A673 (cell line): Measurements from ENCODE around the gene ANKRD29. TPM values are rescaled to one million over a fixed set of nuclear protein-coding genes. Genes with fewer than 3 reads are reported as not detected.

Experiments used
- BruUV-seq: library from RNA; stranded (reverse); fragments of 400-500 nt; replicated peaks from 2 replicates; lab custom pipeline; 2021; lab: Mats Ljungman, UMichigan
- CTCF ChIA-PET: fragments of 300-600 bp; sonication (Branson Sonifier 250); formaldehyde crosslinking; loops from one replicate; lab custom pipeline; 2022; ENCODE audit warnings: antibody characterized with exemption; lab: Charles Lee
- POLR2A ChIA-PET: fragments of 300-600 bp; sonication (Branson Sonifier 250); formaldehyde crosslinking; loops from one replicate; lab custom pipeline; 2022; ENCODE audit warnings: antibody characterized with exemption; ENCODE audit not compliant: low non-redundant PET; lab: Charles Lee
- DNase-seq: peaks from one replicate; pipeline ENCODE4 v3.0.0-alpha.2; 2015; ENCODE audit warnings: low spot score
- H3K27ac ChIP-seq: fragments of 200-600 bp; sonication (generic); 2 replicates; pipeline ENCODE4 v1.5.1; 2016; ENCODE audit warnings: mixed run types, low read depth, mild to moderate bottlenecking, mixed read lengths, antibody characterized with exemption, low read length; ENCODE audit not compliant: poor library complexity, severe bottlenecking
- H3K27me3 ChIP-seq: fragments of 200-600 bp; sonication (generic); replicated peaks from 2 replicates; pipeline ENCODE4 v1.6.1; 2017; ENCODE audit warnings: mixed run types, low read depth, mild to moderate bottlenecking, mixed read lengths, antibody characterized with exemption, low read length; ENCODE audit not compliant: insufficient read depth, poor library complexity
- H3K36me3 ChIP-seq: fragments of 200-600 bp; sonication (generic); 2 replicates; pipeline ENCODE4 v1.6.1; 2016; ENCODE audit warnings: mixed run types, mild to moderate bottlenecking, mixed read lengths, antibody characterized with exemption, low read length; ENCODE audit not compliant: insufficient read depth, poor library complexity, severe bottlenecking
- H3K4me1 ChIP-seq: fragments of 200-600 bp; sonication (generic); 2 replicates; pipeline ENCODE4 v1.6.1; 2017; ENCODE audit warnings: mixed run types, mild to moderate bottlenecking, mixed read lengths, antibody characterized with exemption, low read length; ENCODE audit not compliant: insufficient read depth, poor library complexity, severe bottlenecking
- H3K4me3 ChIP-seq: fragments of 200-600 bp; sonication (generic); 2 replicates; pipeline ENCODE4 v1.5.1; 2016; ENCODE audit warnings: low read depth, mixed run types, mild to moderate bottlenecking, mixed read lengths, low read length; ENCODE audit not compliant: poor library complexity, severe bottlenecking
- H3K9me3 ChIP-seq: fragments of 200-600 bp; sonication (generic); 2 replicates; pipeline ENCODE4 v1.6.1; 2016; ENCODE audit warnings: mixed run types, low read depth, mild to moderate bottlenecking, mixed read lengths, antibody characterized with exemption, low read length; ENCODE audit not compliant: poor library complexity, severe bottlenecking
- CTCF ChIP-seq: fragments of 300-800, 200-600 bp; sonication (generic); conservative IDR thresholded peaks from 2 replicates; pipeline ENCODE4 v1.5.1; 2017; ENCODE audit warnings: low read depth, mild to moderate bottlenecking, antibody characterized with exemption, low read length, moderate library complexity, mixed read lengths
- EZH2 ChIP-seq: fragments of 200-600 bp; sonication (generic); IDR thresholded peaks from 2 replicates; pipeline ENCODE4 v1.6.1; 2017; ENCODE audit warnings: borderline replicate concordance, low read depth, mild to moderate bottlenecking, mixed read lengths, antibody characterized with exemption, low read length; ENCODE audit not compliant: poor library complexity, severe bottlenecking
- intact Hi-C: fragments of 100-400 bp; cut with micrococcal nuclease; formaldehyde crosslinking; loops from one replicate; pipeline ENCODE4 v1.10.0; 2022; ENCODE audit not compliant: unreplicated experiment
- total RNA-seq: library from RNA; stranded (reverse); gene quantifications from 2 replicates; pipeline ENCODE4 v1.2.3, GENCODE V29; 2021

The ANKRD29 gene
- total RNA-seq, 1 experiment from 2014 or later: 2.6 TPM

GRCh38 chr18:23587220-23587642, 75.5 kb downstream of the ANKRD29 start:
- POLR2A ChIA-PET: no interaction called here
- Histone ChIP-seq H3K9me3 (no peaks in the 10 kb centered on the region), H3K27ac (peak overlapping the region; percentile 99), H3K4me3 (peak overlapping the region; percentile 95), H3K4me1 (peaks cover 20% of the 10 kb centered on the region), H3K27me3 (no peaks in the 10 kb centered on the region), H3K36me3 (no peaks in the 10 kb centered on the region)
- TSS peak; percentile 83 for BruUV-seq
- CTCF ChIA-PET: no interaction called here
- no peak for DNase-seq
- TF ChIP-seq CTCF: no peak
- no peak for TF ChIP-seq EZH2
- intact Hi-C loops: loop anchor here (5.0 kb wide), 1 partner anchor 70 kb away; no protein-coding TSS in a partner anchor

GRCh38 chr18:23586249-23587196, 76.2 kb downstream of the ANKRD29 start, which contains the start of gene NPC1:
Gene NPC1, minus strand, starts transcription at chr18:23586506. Its CDS starts 163 bp downstream, at chr18:23586343.
- POLR2A ChIA-PET: interaction anchor here (0.6 kb wide), 1 partner anchor 38 kb away, joined by 3 read pairs; no protein-coding TSS in a partner anchor
- CTCF ChIA-PET: no interaction called here
- DNase-seq: peak; percentile 95

GRCh38 chr18:23585897-23586248, 76.8 kb downstream of the ANKRD29 start:
- H3K9me3 ChIP-seq: no peaks in the 10 kb centered on the region
- H3K36me3 ChIP-seq: no peaks in the 10 kb centered on the region
- no peak for DNase-seq
- no peaks in the 10 kb centered on the region for H3K27me3 ChIP-seq
- CTCF ChIA-PET: no interaction called here
- BruUV-seq: no TSS peak
- peak overlapping the region; percentile 99 for H3K27ac ChIP-seq
- peak overlapping the region; percentile 95 for H3K4me3 ChIP-seq
- no peak for TF ChIP-seq CTCF
- TF ChIP-seq EZH2: no peak
- POLR2A ChIA-PET: no interaction called here
- intact Hi-C loops: loop anchor here (5.0 kb wide), 1 partner anchor 69 kb away; no protein-coding TSS in a partner anchor
- peaks cover 20% of the 10 kb centered on the region for H3K4me1 ChIP-seq

More at GRCh38 chr18:23586249-23587196, 76.2 kb downstream of the ANKRD29 start, which contains the start of gene NPC1:
- intact Hi-C loops: loop anchor here (5.0 kb wide), 1 partner anchor 69 kb away; no protein-coding TSS in a partner anchor
- TF ChIP-seq CTCF (peak; percentile 73), EZH2 (no peak)
- Histone ChIP-seq H3K4me3 (peak within 1 kb of the TSS; percentile 95), H3K9me3 (no peaks in the 10 kb centered on the region), H3K4me1 (peaks cover 20% of the 10 kb centered on the region), H3K27me3 (no peaks in the 10 kb centered on the region), H3K27ac (peak within 1 kb of the TSS; percentile 99), H3K36me3 (no peaks in the 10 kb centered on the region)
- no TSS peak for BruUV-seq
